Stimulated activated CD8-positive, alpha-beta memory T cell treated with anti-CD3 and anti-CD28 coated beads, Interleukin-12 subunit alpha, Interleukin-12 subunit beta, amount 100 ng/mL, for 4 hours (primary cell): Measurements from ENCODE around the gene CD300E.
"Not testable (repeated sequence)": the region's sequence is repeated elsewhere in the genome, so short reads cannot be mapped to it uniquely, and the experiment has no call there.

Source experiments
- DNase-seq: peaks from one replicate; pipeline ENCODE4 v3.0.0-alpha.2; 2020; ENCODE audit warnings: low read depth

CD300E gene

DNA sequence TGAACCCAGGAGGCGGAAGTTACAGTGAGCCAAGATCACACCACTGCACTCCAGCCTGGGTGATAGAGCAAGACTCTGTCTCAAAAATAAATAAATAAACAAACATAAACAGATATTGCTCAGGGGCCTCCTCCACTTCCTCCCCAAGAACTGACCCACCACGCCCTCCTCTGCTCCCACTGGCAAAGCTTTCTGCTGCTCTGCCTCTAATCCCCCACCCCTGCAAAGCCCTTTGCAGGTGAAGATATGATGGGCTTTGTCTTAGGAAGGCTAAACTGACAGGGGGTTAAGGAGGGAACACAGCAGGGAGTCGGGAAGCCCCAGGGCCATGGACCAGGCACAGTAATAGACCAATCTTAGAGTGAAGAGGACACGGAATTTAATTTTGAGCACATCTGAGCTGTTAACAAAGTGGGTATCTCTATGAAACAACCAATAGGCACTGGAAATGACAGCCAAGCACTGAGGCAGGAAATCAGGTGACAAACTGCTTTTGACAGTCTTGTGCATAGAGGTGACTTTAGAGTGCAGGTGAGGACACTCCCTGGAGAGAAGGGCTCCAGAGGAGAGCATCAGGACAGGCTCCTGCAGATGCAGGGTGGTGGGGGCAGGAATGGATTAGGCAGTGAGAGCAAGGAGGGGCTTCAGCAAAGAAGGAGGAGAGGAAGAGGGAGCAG lies 25.1 kb downstream of the CD300E start:
- no peak for DNase-seq

- no peak for DNase-seq
These were observed 26.3 kb downstream of the CD300E start for GRCh38 chr17:74597069-74597790.

- DNase-seq: no peak
These were observed 28.3 kb downstream of the CD300E start for GRCh38 chr17:74595037-74595750.

DNA sequence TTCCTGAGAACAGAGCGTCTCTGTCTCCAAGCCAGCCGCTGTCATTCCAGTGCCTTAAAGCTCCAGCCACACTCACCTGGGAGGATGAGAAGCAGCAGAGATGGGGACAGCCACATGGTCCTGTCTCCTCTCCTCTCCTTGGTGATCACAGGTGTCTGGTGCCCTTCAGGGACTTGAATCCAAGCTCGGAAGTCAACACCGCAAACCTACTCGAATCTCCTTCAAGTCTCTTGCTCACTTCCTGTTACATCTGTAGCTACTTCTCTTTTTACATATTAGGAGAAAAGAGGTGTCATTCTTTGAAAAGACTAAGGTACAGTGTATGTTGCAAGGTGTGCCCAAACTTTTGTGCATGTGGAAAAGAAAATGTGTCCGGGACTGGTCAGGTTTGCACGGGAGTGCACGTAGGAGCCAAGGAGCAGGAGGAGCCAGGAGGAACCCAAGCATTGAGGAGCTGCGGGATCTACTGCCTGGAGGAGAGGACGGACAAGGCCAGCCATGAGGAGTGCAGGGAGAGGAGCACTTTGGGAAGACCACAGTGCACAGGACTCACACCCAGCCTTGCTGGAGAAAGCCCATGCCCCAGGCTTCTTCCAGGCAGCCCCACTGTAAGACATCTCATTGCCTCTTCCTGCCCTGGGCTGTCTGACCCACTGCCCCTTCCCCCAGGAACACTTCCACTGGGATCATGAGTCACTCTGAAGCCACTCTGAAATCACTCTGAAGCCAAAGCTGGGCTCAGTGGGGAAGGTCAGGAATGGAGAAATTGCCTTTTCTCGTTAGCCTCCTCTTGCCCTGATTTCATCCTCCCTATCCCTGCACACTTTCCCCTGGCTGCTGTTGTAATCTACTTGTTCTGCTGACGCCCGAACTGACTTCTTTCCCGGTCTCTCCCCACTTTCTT lies 31.2 kb downstream of the CD300E start, which contains the start of gene CD300LD:
Gene CD300LD, minus strand, starts transcription at position 197 of the 904 bp plus-strand sequence. Its CDS starts 81 bp downstream, at position 116.
- DNase-seq: no peak

DNA sequence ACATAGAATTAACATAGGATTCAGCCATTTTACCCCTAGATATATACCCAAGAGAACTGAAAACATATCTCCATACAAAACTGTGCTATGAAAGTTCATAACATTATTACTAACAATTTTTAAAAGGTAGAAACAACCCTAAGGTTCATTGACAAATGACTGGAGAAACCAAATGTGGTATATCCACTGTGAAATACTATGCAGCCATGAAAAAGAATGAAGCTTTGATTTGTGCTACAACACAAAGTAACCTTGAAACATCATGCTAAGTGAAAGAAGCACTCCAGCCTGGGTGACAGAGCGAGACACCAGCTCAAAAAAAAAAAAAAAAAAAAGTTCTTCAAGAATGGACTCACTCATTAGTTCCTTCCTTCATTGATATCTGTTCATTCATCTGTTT lies 32.0 kb downstream of the CD300E start:
- no peak for DNase-seq

DNA sequence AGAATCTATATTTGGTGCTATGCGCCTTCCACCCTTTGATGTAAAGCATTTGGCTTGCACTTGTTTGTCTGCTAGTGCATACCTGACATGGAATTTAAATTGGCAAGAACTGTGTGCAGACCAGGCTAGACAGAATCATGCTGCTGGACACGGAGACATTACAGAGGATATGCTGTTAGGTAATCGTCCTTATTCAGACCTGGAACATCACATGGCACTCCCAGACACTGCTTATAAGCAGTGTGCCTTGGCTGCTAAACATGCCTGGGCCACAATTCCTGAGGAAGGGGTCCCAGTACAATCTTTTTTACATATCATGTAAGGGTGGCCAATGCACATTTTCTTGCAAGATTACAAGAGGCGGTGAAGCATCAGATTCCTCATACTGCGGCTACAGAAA lies 37.8 kb downstream of the CD300E start:
- DNase-seq: no peak

DNA sequence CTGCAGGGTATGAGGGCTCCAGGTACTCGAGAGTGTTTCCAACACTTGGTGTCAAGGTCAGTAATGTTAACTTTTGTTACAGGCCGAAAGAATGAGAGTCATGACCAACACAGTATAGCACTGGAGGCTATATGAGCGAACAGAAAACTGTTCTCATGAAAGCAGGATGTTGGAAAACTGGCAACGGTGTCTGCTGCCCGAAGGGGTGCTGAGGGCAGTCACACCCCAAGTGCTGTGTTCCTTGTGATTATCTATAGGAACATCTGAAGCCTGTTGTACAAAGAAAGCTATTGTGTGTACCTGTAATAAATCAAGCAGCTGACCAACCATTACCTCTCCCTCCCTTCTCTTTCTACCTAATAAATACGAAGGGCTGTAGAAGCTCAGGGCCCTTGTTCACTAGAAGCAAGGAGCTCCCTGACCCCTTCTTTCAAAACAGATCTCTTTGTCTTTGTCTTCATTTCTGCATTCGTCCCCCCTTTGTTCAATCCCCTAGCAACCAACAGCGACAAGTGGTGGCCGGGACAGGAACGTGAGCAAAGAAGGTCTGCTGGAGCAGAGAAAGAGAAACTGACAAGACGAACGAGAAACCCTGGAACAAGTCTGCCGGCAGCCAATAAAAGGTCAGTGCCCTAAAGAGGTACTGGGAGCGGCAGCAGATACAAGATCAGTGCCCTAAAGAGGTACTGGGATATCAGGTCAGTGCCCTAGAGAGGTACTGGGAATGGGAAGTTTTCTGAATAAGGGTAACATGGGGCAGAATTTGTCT lies 39.1 kb downstream of the CD300E start:
- DNase-seq: no peak

- no peak for DNase-seq
These were observed 40.9 kb downstream of the CD300E start for GRCh38 chr17:74582633-74583032.

GRCh38 chr17:74579900-74580299 lies 43.6 kb downstream of the CD300E start:
- DNase-seq: no peak

- no peak for DNase-seq
These were observed 44.6 kb downstream of the CD300E start for GRCh38 chr17:74578979-74579378.

DNA sequence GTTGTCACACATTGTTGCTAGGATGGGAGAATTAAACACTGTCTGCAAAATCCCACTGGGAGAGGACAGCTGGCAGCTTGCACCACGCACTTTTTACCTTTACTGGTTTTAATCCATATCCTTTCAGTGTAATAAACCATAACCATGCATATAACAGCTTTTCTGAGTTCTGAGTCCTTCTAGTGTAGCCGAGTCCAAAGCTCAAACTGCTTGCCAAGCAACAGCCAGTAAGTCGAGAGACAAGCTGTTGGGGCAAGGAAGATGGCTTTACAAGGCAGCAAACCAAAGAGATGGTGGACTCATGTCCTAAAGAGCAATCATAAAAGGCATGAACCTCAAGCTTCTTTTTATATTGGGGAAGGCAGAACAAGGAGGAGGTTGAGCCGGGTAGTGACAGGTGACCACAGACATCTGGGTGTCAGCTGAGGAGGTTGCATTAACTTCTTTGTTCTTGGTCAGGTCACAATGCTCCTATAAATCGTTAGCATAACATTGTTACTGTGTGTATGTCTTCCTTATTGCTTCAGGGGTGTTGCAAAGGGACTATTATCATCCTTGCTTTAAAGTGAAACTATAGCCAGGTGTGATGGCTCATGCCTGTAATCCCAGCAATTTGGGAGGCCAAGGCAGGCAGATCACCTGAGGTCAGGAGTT lies 48.9 kb downstream of the CD300E start:
- no peak for DNase-seq

DNA sequence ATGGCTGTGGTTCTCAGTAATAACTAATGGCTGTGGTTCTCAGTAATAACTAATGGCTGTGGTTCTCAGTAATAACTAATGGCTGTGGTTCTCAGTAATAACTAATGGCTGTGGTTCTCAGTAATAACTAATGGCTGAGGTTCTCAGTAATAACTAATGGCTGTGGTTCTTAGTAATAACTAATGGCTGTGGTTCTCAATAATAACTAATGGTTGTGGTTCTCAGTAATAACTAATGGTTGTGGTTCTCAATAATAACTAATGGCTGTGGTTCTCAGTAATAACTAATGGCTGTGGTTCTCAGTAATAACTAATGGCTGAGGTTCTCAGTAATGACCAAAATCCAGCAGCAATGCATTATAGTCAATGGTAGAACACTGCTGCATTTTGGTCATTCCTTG lies 49.9 kb downstream of the CD300E start:
- not testable (repeated sequence) for DNase-seq

DNA sequence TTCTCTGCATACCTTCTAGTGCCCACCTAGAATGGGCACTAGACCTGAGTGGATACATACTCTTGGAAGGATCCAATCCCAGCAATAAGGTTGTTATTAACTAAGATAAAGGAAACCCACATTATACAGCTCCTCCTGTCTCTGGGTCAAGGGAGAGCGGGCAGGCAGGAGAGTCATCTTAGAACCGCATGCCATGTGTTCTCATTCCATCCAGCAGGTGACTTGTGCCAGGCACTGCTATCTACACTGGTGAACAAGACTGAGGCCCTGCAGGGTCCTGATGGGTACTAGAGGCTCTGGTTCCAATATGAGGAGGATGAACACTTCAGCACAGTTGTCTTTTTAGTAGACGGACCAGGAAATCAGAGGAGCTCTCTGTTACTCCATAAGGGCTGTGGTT lies 50.4 kb downstream of the CD300E start:
- no peak for DNase-seq

- no peak for DNase-seq
These were observed 51.8 kb downstream of the CD300E start for GRCh38 chr17:74571621-74572270.

DNA sequence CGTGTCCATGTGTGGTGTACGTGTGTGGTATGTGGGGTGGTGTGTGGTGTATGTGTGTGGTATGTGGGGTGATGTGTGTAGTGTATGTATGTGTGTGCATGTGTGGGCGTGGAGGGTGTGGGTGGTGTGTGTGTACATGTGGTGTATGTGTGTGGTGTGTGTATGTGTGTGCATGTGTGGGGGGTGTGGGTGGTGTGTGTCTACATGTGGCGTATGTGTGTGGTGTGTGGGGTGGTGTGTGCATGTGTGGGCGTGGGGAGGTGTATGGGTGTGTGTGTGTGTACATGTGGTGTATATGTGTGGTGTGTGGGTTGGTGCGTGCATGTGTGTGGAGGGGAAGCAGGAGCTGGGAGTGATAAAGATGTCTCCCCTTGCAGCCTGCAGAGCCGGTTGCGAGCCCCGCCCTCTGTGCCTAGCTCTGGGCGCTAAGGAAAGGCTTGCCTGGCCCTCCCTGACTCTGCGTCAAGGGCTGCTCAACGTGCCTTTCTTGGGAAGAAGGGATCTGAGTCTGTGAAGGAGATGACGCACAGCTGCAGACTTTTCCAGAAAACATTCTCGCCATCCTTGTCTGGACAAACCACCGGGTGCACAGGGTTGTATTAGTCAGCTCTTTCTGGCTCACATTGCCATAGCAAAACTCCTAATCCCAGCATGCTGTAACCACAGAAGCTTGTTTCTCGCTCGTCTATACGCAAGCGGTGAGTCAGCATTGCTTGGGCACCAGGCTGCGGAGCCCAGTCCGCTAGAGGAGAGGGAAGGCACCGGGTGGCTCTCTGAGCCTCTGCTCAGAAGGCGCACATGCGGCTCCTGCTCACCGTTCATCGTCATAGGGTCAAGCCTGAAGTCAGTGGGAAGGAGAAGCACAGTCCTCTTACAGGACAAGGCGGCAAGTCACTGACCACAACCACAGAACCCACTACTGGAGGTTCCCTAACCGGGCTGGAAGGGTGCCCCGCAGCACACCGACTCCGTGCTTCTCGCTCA lies 54.2 kb downstream of the CD300E start:
- no peak for DNase-seq

DNA sequence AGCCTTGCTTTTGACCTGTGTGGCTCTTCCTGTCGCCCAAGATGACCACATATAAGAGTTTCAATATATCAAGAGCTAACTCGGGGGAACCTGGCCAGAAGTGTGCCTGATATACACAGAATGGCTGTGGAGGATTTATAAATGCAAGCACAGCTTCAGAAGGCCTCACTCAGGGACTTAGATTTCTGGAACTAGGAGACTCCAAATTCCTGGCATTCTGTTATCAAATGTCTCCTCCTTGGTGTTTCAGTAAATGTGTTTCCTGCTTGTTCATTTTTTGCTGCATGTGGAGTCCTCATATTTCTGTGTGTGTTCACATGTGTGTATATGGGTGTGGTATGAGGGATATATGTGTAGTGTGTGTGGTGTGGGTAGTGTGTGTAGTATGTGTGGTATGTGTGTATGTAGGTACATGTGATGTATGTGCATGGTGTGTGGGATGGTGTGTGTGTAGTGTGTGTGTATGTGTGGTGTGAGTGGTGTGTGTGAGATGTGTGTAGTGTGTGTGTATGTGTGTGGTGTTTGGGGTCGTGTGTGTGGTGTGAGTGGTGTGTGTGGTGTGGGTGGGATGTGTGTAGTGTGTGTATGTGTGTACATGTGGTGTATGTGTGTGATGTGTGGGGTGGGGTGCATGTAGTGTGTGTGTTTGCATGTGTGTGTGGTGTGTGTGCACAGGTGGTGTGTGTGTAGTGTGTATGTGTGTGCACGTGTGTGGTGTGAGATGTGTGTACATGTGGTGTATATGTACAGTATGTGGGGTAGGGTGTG lies 55.2 kb downstream of the CD300E start:
- DNase-seq: no peak

DNA sequence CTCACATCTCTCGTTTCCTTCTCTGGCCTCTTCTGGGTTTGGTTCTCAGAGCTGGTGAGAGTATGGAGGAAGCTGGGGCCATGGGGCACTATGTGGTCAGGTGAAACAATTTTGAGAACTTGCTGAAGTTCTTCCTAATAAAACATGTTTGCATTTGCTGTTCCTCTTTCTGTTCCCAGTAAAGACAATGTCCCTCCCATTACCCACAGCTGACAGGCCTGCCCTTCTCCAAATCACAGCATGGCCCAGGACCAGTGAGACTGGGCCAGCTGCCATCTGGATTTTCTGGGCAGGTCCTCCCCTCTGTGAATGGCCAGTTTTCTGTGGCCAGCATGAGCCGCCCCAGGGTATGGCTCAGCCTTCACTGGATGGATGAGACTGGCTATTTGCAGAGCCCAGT lies 56.1 kb downstream of the CD300E start, which contains the start of gene CD300H:
Gene CD300H, minus strand, starts transcription at position 113 of the 400 bp plus-strand sequence.
- no peak for DNase-seq
